Caco-2 (cell line): Measurements from ENCODE around the gene LTB4R. TPM values are rescaled to one million over a fixed set of nuclear protein-coding genes. Genes with fewer than 3 reads are reported as not detected.

ENCODE experiments used
- BruUV-seq: library from RNA; stranded (reverse); fragments of 400-500 nt; replicated peaks from 2 replicates; lab custom pipeline; 2021; lab: Mats Ljungman, UMichigan
- CTCF ChIA-PET: fragments of 300-600 bp; sonication (Branson Sonifier 250); formaldehyde crosslinking; loops from one replicate; lab custom pipeline; 2022; ENCODE audit warnings: antibody characterized with exemption; lab: Charles Lee
- POLR2A ChIA-PET: fragments of 300-600 bp; sonication (Branson Sonifier 250); formaldehyde crosslinking; loops from one replicate; lab custom pipeline; 2022; ENCODE audit warnings: antibody characterized with exemption; lab: Charles Lee
- DNase-seq, 2 experiments: peaks; one replicate each; pipeline versions ENCODE4 v3.0.0 to v3.0.0-alpha.2; 2020 to 2022
- H3K27me3 ChIP-seq: replicated peaks from 2 replicates; pipeline ENCODE4 v1.6.0; 2011; ENCODE audit warnings: low read length; ENCODE audit not compliant: control insufficient read depth, insufficient read depth
- H3K36me3 ChIP-seq: 2 replicates; pipeline ENCODE4 v1.5.1; 2011; ENCODE audit warnings: low read length; ENCODE audit not compliant: control insufficient read depth, insufficient read depth
- H3K4me1 ChIP-seq: fragments of 250-450 bp; sonication (Bioruptor Pico); 2 replicates; pipeline ENCODE4 v1.5.1; 2020; ENCODE audit warnings: mild to moderate bottlenecking
- H3K4me3 ChIP-seq: 2 replicates; pipeline ENCODE4 v1.5.1; 2011; ENCODE audit warnings: low read depth, mild to moderate bottlenecking, control low read depth, low read length
- H3K9me3 ChIP-seq: fragments of 250-450 bp; sonication (Bioruptor Pico); 2 replicates; pipeline ENCODE4 v1.5.1; 2020; ENCODE audit warnings: mild to moderate bottlenecking, moderate library complexity
- H3K27ac Mint-ChIP-seq: one replicate; pipeline ENCODE4 v1.8.0; 2022; ENCODE audit warnings: mixed read lengths; ENCODE audit not compliant: unreplicated experiment
- H3K27me3 Mint-ChIP-seq: one replicate; pipeline ENCODE4 v1.8.0; 2022; ENCODE audit warnings: mixed read lengths; ENCODE audit not compliant: insufficient read depth, unreplicated experiment
- H3K36me3 Mint-ChIP-seq: one replicate; pipeline ENCODE4 v1.8.0; 2022; ENCODE audit warnings: mild to moderate bottlenecking, mixed read lengths; ENCODE audit not compliant: insufficient read depth, unreplicated experiment
- H3K4me1 Mint-ChIP-seq: one replicate; pipeline ENCODE4 v1.8.0; 2022; ENCODE audit warnings: low read depth, mixed read lengths; ENCODE audit not compliant: unreplicated experiment
- H3K4me3 Mint-ChIP-seq: one replicate; pipeline ENCODE4 v1.8.0; 2022; ENCODE audit warnings: mild to moderate bottlenecking, moderate library complexity, mixed read lengths; ENCODE audit not compliant: unreplicated experiment
- H3K9me3 Mint-ChIP-seq: one replicate; pipeline ENCODE4 v1.8.0; 2022; ENCODE audit warnings: mixed read lengths; ENCODE audit not compliant: unreplicated experiment
- intact Hi-C: fragments of 100-400 bp; cut with micrococcal nuclease; formaldehyde crosslinking; loops from one replicate; pipeline ENCODE4 v1.10.0; 2022; ENCODE audit not compliant: unreplicated experiment
- total RNA-seq: library from RNA; stranded (reverse); gene quantifications from 2 replicates; pipeline ENCODE4 v1.2.3, GENCODE V29; 2022
- TF ChIP-seq, protein P1 (sequence below), 2 experiments: fragments of 200-600 bp in 1 of 2; IDR thresholded peaks; 1 replicate in 1 of 2; 2 replicates in 1 of 2; pipeline versions ENCODE4 v1.5.1 to v1.8.0; 2011 to 2022; ENCODE audit warnings: antibody characterized with exemption in 1 of 2, control low read depth in 1 of 2, inconsistent platforms in 1 of 2, low read depth in 1 of 2, low read length in 1 of 2, mild to moderate bottlenecking in 1 of 2, moderate library complexity in 1 of 2; ENCODE audit not compliant: insufficient read depth in 1 of 2, severe bottlenecking in 1 of 2, unreplicated experiment in 1 of 2

The LTB4R gene
- total RNA-seq, 1 experiment from 2014 or later: 7.8 TPM

DNA sequence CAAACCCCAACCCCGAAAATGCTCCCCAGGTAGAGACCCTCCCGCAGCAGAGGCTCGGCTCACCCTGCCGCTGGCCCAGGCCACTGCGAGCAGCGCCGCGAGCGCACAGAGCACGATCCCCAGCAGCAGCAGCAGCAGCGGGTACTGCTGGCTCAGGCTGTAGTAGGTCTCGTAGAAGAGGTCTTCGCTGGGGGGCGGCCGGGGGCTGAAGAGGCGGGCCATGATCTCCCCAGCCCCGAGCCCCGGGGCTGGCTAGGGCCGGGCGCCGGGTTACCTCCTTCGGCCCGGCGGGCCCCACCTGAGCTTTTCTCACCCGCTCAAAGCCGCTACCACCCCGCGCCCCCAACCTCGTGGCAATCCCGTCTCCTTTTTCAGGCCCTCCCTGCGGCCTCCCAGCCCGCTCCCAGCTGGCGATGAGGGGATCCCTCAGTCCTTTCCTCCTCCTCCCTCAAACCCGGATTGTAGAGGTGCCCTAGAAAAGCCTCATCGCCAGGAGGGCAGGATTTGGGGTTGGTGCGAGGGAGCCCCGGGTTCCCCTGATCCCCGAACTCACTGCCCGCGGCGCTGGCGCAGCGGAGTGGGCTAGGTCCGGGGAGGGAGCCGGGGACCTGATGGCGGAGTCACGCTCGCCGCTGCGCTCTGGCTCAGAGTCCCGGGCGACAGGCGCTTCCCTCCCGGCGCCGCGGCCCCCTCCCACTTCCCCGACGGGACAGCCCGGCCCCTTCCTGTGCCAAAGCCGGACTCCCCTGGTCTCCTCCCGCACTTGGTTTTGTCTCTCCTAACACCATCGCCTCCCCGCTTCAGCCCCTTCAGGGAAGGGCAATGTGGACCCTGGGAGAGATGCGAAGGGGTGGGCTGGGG is 23.4 kb downstream of the LTB4R start, which contains the start of gene ADCY4:
Gene ADCY4, minus strand, starts transcription at position 641 of the 861 bp plus-strand sequence. Its CDS starts 419 bp downstream, at position 222.
- Histone ChIP-seq H3K9me3 (no peaks in the 10 kb centered on the region), H3K4me3 (no peak within 1 kb of the TSS), H3K4me1 (peaks cover 15% of the 10 kb centered on the region), H3K27me3 (no peaks in the 10 kb centered on the region), H3K36me3 (no peaks in the 10 kb centered on the region)
- TF ChIP-seq, protein P1, sequence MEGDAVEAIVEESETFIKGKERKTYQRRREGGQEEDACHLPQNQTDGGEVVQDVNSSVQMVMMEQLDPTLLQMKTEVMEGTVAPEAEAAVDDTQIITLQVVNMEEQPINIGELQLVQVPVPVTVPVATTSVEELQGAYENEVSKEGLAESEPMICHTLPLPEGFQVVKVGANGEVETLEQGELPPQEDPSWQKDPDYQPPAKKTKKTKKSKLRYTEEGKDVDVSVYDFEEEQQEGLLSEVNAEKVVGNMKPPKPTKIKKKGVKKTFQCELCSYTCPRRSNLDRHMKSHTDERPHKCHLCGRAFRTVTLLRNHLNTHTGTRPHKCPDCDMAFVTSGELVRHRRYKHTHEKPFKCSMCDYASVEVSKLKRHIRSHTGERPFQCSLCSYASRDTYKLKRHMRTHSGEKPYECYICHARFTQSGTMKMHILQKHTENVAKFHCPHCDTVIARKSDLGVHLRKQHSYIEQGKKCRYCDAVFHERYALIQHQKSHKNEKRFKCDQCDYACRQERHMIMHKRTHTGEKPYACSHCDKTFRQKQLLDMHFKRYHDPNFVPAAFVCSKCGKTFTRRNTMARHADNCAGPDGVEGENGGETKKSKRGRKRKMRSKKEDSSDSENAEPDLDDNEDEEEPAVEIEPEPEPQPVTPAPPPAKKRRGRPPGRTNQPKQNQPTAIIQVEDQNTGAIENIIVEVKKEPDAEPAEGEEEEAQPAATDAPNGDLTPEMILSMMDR (IDR thresholded peaks at IDR 0.05; ENCODE audit: insufficient read depth in 1 of 2, low read depth in 1 of 2, low read length in 1 of 2, severe bottlenecking in 1 of 2, unreplicated experiment in 1 of 2): no peak
- ChIA-PET CTCF (interaction anchor here (1.5 to 3.0 kb wide), 4 partner anchors 31 to 96 kb away, joined by 5 to 90 read pairs (median 13); partner anchors contain the start of genes CBLN3, KHNYN and TINF2), POLR2A (no interaction called here)
- Mint-ChIP-seq H3K27ac (no peak within 1 kb of the TSS), H3K36me3 (peaks cover 7% of the 10 kb centered on the region), H3K27me3 (no peaks in the 10 kb centered on the region), H3K9me3 (no peaks in the 10 kb centered on the region), H3K4me1 (peaks cover 7% of the 10 kb centered on the region), H3K4me3 (no peak within 1 kb of the TSS)
- DNase-seq: no peak
- intact Hi-C loops: no loop called here
- BruUV-seq: no TSS peak

DNA sequence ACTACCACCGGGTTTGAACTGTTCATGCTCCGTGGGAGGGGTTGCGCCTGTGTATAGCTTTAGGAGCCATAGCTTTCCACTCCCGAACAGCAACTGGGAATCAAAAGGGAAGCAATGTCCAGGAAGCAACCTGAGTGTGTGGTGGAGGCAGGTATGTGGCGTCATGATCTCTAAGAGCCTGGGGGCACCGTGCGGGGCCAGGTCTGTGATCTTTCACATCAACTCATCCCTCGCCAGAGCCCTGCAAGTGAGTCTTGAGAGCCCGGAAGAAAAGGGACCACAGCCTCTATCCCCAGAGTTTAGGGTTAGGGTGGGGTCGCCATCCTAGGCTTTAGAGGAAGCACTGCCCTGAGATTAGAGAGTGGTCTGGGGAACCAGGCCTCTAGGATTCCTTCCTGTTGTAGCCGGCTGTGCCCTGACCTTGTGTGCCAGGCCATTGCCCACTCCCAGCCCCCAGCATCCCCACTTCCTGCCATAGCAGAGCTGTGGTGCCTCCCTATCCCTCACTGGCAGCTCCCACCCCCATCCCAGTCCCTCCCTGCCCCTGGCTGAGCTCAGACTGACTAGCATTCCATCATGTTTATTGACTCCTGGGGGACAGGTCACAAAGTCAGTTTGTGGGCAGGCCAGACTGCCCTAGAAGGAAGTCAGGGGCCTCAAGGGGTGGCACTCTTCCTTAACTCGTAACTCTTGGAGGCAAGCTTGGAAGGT is 24.3 kb downstream of the LTB4R start:
- ChIA-PET POLR2A (no interaction called here), CTCF (interaction anchor here (0.5 to 1.6 kb wide), 2 partner anchors 96 to 745 kb away, joined by 5 to 11 read pairs; no protein-coding TSS in a partner anchor)
- H3K4me3 Mint-ChIP-seq: no peak overlapping the region
- no peak for DNase-seq
- no peak overlapping the region for H3K27ac Mint-ChIP-seq
- no peaks in the 10 kb centered on the region for H3K36me3 ChIP-seq
- no peaks in the 10 kb centered on the region for H3K9me3 ChIP-seq
- peaks cover 15% of the 10 kb centered on the region for H3K4me1 ChIP-seq
- BruUV-seq: no TSS peak
- H3K27me3 ChIP-seq: no peaks in the 10 kb centered on the region; the same call in 1 of the 2 replicates
- intact Hi-C loops: no loop called here
- peaks cover 7% of the 10 kb centered on the region for H3K36me3 Mint-ChIP-seq
- H3K27me3 Mint-ChIP-seq: no peaks in the 10 kb centered on the region
- peaks cover 7% of the 10 kb centered on the region for H3K4me1 Mint-ChIP-seq
- TF ChIP-seq, protein P1 (IDR thresholded peaks at IDR 0.05; ENCODE audit: insufficient read depth in 1 of 2, low read depth in 1 of 2, low read length in 1 of 2, severe bottlenecking in 1 of 2, unreplicated experiment in 1 of 2): no peak
- H3K4me3 ChIP-seq: no peak overlapping the region
- no peaks in the 10 kb centered on the region for H3K9me3 Mint-ChIP-seq

DNA sequence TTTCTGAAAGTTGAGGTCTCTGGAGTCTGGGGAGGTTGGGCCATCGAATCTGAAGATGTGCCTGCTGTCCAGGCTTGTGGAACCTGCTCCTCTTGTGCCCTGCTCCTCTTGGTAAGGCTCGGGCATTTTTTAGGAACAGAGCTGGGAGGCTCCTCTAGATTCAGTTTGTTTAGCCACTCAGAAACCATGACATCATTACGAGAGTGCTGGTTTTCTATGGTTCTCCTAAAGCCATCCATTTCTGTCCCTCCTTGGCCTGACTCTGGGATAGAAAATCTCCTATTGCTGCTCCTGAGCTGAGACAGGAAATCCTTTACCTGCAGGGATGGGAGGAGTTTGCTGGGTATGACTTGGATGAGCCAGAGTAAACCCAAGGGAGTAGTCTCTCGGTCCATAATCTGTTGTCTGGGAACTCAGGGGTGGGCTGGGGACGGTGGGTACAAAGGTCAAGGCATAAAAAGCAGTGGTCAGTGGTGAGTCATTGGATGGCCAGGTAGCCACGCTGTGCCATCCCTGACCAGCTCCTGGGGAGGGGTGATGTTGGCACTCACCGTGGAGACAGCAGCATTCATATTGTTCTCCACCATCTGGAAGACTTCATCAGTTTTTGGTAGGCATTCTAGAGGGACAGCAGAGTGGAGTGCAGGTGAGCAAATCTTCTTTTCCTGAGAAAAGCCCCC is 26.0 kb downstream of the LTB4R start:
- Mint-ChIP-seq H3K27me3 (peaks cover under 1% of the 10 kb centered on the region), H3K9me3 (no peaks in the 10 kb centered on the region), H3K4me1 (peaks cover 2% of the 10 kb centered on the region), H3K4me3 (no peak overlapping the region), H3K36me3 (peaks cover 5% of the 10 kb centered on the region), H3K27ac (no peak overlapping the region)
- Histone ChIP-seq H3K27me3 (no peaks in the 10 kb centered on the region; the same call in 1 of the 2 replicates), H3K4me3 (no peak overlapping the region), H3K9me3 (no peaks in the 10 kb centered on the region), H3K4me1 (peaks cover 15% of the 10 kb centered on the region), H3K36me3 (no peaks in the 10 kb centered on the region)
- no TSS peak for BruUV-seq
- TF ChIP-seq, protein P1 (IDR thresholded peaks at IDR 0.05; ENCODE audit: insufficient read depth in 1 of 2, low read depth in 1 of 2, low read length in 1 of 2, severe bottlenecking in 1 of 2, unreplicated experiment in 1 of 2): no peak
- ChIA-PET POLR2A (interaction anchor here (0.8 kb wide), 1 partner anchor 105 kb away, joined by 5 read pairs; no protein-coding TSS in a partner anchor), CTCF (no interaction called here)
- intact Hi-C loops: no loop called here
- DNase-seq: no peak
